ENCODE data around the gene PLXDC2.

Gene PLXDC2

DNA sequence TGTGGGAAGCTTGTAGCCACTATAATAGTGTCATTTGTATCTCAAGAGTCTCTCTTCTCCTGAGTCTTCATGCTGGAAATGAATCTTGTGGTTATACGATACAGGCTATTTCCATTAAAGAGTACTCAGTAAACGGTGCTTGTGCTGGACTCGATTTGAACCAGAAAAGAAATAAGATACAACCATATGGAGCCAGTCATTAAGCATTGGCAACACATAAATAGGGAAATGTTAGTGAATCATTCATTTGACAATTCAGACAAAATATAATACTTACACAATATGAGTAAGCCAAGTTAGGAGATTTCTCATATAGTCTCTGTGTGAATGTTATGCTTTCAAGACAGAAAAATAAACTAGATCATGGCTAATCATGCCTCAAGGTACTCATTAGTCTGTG, 356.8 kb downstream of the PLXDC2 start:
- no peaks in the 10 kb centered on the region for H3K9me3 ChIP-seq (ENCODE audit: insufficient read depth, low read depth, low read length)
- no peaks in the 10 kb centered on the region for H4K20me1 ChIP-seq (ENCODE audit: insufficient read depth, low read length, poor library complexity, severe bottlenecking)
- TF ChIP-seq, protein P1, sequence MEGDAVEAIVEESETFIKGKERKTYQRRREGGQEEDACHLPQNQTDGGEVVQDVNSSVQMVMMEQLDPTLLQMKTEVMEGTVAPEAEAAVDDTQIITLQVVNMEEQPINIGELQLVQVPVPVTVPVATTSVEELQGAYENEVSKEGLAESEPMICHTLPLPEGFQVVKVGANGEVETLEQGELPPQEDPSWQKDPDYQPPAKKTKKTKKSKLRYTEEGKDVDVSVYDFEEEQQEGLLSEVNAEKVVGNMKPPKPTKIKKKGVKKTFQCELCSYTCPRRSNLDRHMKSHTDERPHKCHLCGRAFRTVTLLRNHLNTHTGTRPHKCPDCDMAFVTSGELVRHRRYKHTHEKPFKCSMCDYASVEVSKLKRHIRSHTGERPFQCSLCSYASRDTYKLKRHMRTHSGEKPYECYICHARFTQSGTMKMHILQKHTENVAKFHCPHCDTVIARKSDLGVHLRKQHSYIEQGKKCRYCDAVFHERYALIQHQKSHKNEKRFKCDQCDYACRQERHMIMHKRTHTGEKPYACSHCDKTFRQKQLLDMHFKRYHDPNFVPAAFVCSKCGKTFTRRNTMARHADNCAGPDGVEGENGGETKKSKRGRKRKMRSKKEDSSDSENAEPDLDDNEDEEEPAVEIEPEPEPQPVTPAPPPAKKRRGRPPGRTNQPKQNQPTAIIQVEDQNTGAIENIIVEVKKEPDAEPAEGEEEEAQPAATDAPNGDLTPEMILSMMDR (conservative IDR thresholded peaks at IDR 0.05; ENCODE audit: low read length): no peak
- TF ChIP-seq EZH2phosphoT487 (IDR thresholded peaks at IDR 0.05; ENCODE audit: borderline replicate concordance): no peak
- no peaks in the 10 kb centered on the region for H3K9me2 ChIP-seq (replicated peaks; ENCODE audit: low read depth, low read length)
- no peak overlapping the region for H3K9ac ChIP-seq (ENCODE audit: low read depth, low read length, poor library complexity, severe bottlenecking)
- no peak overlapping the region for H3K4me2 ChIP-seq (ENCODE audit: low read depth, low read length, poor library complexity, severe bottlenecking)
- H3K27me3 ChIP-seq (ENCODE audit: insufficient read depth, low read length, poor library complexity, severe bottlenecking): no peaks in the 10 kb centered on the region
- H3F3A ChIP-seq (ENCODE audit: low read depth): no peaks in the 10 kb centered on the region
- no peak overlapping the region for H2AFZ ChIP-seq (ENCODE audit: low read length)
- H3K4me3 ChIP-seq (ENCODE audit: low read length, poor library complexity, severe bottlenecking): no peak overlapping the region
- no peaks in the 10 kb centered on the region for H3K36me3 ChIP-seq (ENCODE audit: insufficient read depth, low read length)
- no peaks in the 10 kb centered on the region for H3K4me1 ChIP-seq (ENCODE audit: insufficient read depth, low read length, poor library complexity, severe bottlenecking)
- H3K79me2 ChIP-seq (ENCODE audit: insufficient read depth, low read length): no peaks in the 10 kb centered on the region

DNA sequence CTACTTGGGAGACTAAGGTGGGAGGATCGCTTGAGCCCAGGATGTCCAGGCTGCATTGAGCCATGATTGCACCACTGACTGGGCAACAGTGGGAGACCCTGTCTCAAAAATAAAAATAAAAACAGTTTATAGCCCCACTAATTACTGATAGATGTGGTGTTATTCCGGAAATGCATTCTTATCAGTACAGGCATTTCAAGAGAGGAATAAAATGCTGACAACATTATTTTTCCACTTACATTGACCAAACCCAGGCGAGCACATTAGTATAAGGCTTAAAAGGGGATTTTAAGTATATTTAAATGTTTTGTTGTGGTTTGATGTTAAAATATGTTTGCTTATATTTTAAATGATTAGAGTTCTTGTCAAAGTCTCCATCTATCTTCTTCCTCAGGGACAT, 359.5 kb downstream of the PLXDC2 start:
- H3K4me3 ChIP-seq (ENCODE audit: low read length, poor library complexity, severe bottlenecking): no peak overlapping the region
- H3K27me3 ChIP-seq (ENCODE audit: insufficient read depth, low read length, poor library complexity, severe bottlenecking): no peaks in the 10 kb centered on the region
- H2AFZ ChIP-seq (ENCODE audit: low read length): no peak overlapping the region
- no peak overlapping the region for H3K9ac ChIP-seq (ENCODE audit: low read depth, low read length, poor library complexity, severe bottlenecking)
- no peaks in the 10 kb centered on the region for H3K9me3 ChIP-seq (ENCODE audit: insufficient read depth, low read depth, low read length)
- H4K20me1 ChIP-seq (ENCODE audit: insufficient read depth, low read length, poor library complexity, severe bottlenecking): no peaks in the 10 kb centered on the region
- no peaks in the 10 kb centered on the region for H3K9me2 ChIP-seq (replicated peaks; ENCODE audit: low read depth, low read length)
- no peaks in the 10 kb centered on the region for H3F3A ChIP-seq (ENCODE audit: low read depth)
- TF ChIP-seq, protein P1 (conservative IDR thresholded peaks at IDR 0.05; ENCODE audit: low read length): no peak
- TF ChIP-seq EZH2phosphoT487 (IDR thresholded peaks at IDR 0.05; ENCODE audit: borderline replicate concordance): no peak
- H3K36me3 ChIP-seq (ENCODE audit: insufficient read depth, low read length): no peaks in the 10 kb centered on the region
- H3K4me1 ChIP-seq (ENCODE audit: insufficient read depth, low read length, poor library complexity, severe bottlenecking): no peaks in the 10 kb centered on the region
- H3K79me2 ChIP-seq (ENCODE audit: insufficient read depth, low read length): no peaks in the 10 kb centered on the region
- H3K4me2 ChIP-seq (ENCODE audit: low read depth, low read length, poor library complexity, severe bottlenecking): no peak overlapping the region

DNA sequence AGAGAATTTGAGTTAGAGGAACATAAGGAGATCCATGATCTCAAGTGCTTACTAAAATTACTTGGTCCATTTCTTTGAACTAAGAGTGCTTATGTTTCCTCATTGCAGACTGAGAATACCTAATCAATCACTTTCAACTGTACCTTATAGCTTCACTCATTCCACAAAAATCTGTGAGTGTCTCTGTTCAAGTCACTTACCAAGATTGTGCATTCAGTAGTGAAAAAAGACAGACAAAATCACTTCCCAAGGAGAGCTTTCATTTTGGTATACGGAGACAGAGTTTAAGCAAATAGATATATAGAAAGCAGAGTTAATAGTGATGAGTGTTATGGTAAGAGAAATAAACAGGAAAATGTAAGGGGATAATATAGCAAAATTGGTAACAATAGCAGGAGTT, 364.5 kb downstream of the PLXDC2 start:
- H3K27me3 ChIP-seq (ENCODE audit: insufficient read depth, low read length, poor library complexity, severe bottlenecking): no peaks in the 10 kb centered on the region
- TF ChIP-seq, protein P1 (conservative IDR thresholded peaks at IDR 0.05; ENCODE audit: low read length): no peak
- no peak for TF ChIP-seq EZH2phosphoT487 (IDR thresholded peaks at IDR 0.05; ENCODE audit: borderline replicate concordance)
- H3K36me3 ChIP-seq (ENCODE audit: insufficient read depth, low read length): no peaks in the 10 kb centered on the region
- H3F3A ChIP-seq (ENCODE audit: low read depth): no peaks in the 10 kb centered on the region
- no peak overlapping the region for H2AFZ ChIP-seq (ENCODE audit: low read length)
- H3K4me1 ChIP-seq (ENCODE audit: insufficient read depth, low read length, poor library complexity, severe bottlenecking): no peaks in the 10 kb centered on the region
- H3K9me3 ChIP-seq (ENCODE audit: insufficient read depth, low read depth, low read length): no peaks in the 10 kb centered on the region
- no peak overlapping the region for H3K4me2 ChIP-seq (ENCODE audit: low read depth, low read length, poor library complexity, severe bottlenecking)
- no peaks in the 10 kb centered on the region for H3K79me2 ChIP-seq (ENCODE audit: insufficient read depth, low read length)
- H3K9ac ChIP-seq (ENCODE audit: low read depth, low read length, poor library complexity, severe bottlenecking): no peak overlapping the region
- no peaks in the 10 kb centered on the region for H4K20me1 ChIP-seq (ENCODE audit: insufficient read depth, low read length, poor library complexity, severe bottlenecking)
- no peak overlapping the region for H3K4me3 ChIP-seq (ENCODE audit: low read length, poor library complexity, severe bottlenecking)
- H3K9me2 ChIP-seq (replicated peaks; ENCODE audit: low read depth, low read length): no peaks in the 10 kb centered on the region

All from Loucy (cell line).